ENCODE data around the gene PACRG. TPM values are rescaled to one million over a fixed set of nuclear protein-coding genes. Genes with fewer than 3 reads are reported as not detected.

The PACRG gene
- total RNA-seq, 1 donor from 2014 or later, result 1.1 TPM

DNA sequence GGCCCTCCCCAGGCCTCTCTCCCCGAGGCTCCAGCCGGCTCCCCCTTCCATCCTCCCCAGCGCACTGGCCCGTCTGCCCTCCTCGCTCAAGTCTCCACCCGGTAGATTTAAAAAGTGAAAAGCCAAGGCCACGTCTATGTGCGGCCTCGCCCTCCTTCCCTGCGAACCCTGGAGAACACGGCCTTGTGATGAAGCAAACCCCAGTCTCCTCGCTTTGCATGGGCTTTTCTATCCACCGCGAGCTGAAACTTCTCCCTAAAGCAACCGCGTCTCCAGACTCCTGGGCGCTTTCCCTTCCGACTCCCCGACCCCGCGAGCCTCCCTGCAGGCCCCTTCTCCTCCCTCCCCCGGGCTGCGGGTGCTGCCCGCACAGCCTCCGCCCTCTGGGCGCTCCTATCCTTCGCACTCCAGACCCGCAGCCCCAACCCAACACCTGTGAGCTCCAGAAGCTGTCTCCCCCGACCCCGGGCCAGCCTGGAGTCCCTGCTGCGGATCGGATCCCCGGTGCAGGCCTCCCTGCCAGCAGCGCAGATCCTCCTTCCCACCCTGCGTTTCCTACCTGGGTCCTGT, 421.6 kb downstream of the PACRG start:
- Mint-ChIP-seq H3K4me3 (ENCODE audit: unreplicated experiment) (no peak overlapping the region), H3K36me3 (ENCODE audit: low read depth) (no peaks in the 10 kb centered on the region), H3K4me1 (ENCODE audit: low read depth) (peaks cover 16% of the 10 kb centered on the region), H3K27ac (ENCODE audit: unreplicated experiment) (no peak overlapping the region), H3K9me3 (ENCODE audit: low read depth) (no peaks in the 10 kb centered on the region), H3K27me3 (ENCODE audit: low read depth) (no peaks in the 10 kb centered on the region)
- DNase-seq (ENCODE audit: low spot score), result no peak
- TF ChIP-seq, protein P1, sequence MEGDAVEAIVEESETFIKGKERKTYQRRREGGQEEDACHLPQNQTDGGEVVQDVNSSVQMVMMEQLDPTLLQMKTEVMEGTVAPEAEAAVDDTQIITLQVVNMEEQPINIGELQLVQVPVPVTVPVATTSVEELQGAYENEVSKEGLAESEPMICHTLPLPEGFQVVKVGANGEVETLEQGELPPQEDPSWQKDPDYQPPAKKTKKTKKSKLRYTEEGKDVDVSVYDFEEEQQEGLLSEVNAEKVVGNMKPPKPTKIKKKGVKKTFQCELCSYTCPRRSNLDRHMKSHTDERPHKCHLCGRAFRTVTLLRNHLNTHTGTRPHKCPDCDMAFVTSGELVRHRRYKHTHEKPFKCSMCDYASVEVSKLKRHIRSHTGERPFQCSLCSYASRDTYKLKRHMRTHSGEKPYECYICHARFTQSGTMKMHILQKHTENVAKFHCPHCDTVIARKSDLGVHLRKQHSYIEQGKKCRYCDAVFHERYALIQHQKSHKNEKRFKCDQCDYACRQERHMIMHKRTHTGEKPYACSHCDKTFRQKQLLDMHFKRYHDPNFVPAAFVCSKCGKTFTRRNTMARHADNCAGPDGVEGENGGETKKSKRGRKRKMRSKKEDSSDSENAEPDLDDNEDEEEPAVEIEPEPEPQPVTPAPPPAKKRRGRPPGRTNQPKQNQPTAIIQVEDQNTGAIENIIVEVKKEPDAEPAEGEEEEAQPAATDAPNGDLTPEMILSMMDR (IDR thresholded peaks at IDR 0.05), result no peak

DNA sequence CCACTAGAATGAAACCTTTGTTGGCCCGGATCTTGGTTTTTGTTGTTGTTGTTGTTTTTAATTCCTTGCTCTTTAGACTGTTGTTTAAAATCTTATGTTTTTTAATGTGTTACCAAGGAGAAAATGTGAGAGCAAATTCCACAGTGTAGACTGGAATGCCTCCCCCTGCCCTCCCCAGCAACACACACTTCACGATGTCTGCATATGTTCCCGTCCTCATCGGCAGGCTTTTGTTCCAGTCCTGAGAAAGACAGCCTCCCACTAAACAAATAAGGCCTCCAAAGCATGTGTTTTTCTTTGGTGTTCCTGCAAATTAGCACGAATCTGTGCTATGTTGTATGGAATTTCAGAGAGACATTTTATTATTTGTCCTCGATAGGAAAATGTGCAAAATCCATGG, 423.4 kb downstream of the PACRG start:
- H3K9me3 Mint-ChIP-seq (ENCODE audit: low read depth), result no peaks in the 10 kb centered on the region
- no peaks in the 10 kb centered on the region for H3K36me3 Mint-ChIP-seq (ENCODE audit: low read depth)
- peak overlapping the region; percentile 76 for H3K27ac Mint-ChIP-seq (ENCODE audit: unreplicated experiment)
- H3K4me3 Mint-ChIP-seq (ENCODE audit: unreplicated experiment), result peak overlapping the region; percentile 49
- no peak for DNase-seq (ENCODE audit: low spot score)
- H3K27me3 Mint-ChIP-seq (ENCODE audit: low read depth), result no peaks in the 10 kb centered on the region
- TF ChIP-seq, protein P1 (IDR thresholded peaks at IDR 0.05), result no peak
- H3K4me1 Mint-ChIP-seq (ENCODE audit: low read depth), result peaks cover 16% of the 10 kb centered on the region

DNA sequence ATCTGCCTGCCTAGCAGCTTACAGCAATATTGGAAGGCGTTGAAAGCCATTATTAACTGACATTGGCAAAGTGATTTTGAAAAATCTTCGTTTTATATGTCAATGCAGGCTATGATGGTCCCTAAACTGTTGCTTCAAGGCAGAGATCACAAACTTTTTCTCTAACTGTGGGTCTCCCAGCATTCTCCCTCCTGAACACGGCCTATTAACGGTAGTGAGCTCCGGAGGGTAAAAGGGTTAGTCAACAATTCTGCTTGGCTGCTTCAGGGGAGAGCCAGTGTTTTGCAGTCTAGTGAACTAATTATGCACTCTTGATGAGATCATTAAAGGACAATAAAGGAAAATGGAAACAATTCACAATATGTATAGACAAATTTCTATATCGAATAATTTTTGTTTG, 424.9 kb downstream of the PACRG start:
- Mint-ChIP-seq H3K9me3 (ENCODE audit: low read depth) (no peaks in the 10 kb centered on the region), H3K27me3 (ENCODE audit: low read depth) (no peaks in the 10 kb centered on the region), H3K4me3 (ENCODE audit: unreplicated experiment) (no peak overlapping the region), H3K4me1 (ENCODE audit: low read depth) (peaks cover 16% of the 10 kb centered on the region), H3K36me3 (ENCODE audit: low read depth) (no peaks in the 10 kb centered on the region), H3K27ac (ENCODE audit: unreplicated experiment) (no peak overlapping the region)
- no peak for DNase-seq (ENCODE audit: low spot score)
- TF ChIP-seq, protein P1 (IDR thresholded peaks at IDR 0.05), result no peak

DNA sequence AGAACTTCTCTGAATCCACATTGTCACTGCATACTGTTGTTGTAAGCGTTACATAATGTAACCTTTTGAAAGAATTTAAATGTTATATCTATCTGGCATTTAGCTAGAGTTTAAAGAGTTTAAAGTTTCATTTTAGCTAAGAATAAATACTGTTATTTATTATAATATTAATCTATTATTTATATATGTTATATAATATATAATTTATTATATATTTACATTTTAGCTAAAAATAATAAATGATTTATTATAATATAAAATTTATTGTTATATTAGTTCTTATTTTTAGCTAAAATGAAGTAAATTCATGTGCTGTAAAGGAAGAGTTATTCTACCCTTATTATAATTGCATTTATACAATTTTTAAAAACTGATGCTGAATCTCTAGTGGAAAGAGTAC, 431.3 kb downstream of the PACRG start:
- TF ChIP-seq, protein P1 (IDR thresholded peaks at IDR 0.05), result no peak

DNA sequence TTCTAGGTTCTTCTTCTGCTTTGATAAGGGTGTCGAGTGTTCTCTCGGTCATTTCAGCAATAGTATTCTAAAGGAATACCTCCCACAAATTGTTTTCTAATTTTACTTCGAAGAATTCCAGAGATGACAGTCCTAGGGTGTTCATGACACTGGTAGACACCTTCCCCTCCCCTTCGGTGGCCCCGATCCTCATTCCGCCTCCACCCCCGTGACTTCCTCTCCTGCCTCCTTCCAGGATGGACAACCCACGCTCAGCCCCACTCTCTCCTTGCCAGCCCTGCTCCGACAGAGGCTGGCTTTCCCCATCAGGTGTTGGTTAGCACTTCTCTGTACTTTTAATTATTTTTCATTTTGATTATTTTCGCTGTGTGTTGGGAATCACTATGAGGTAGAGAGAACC, 431.9 kb downstream of the PACRG start:
- TF ChIP-seq, protein P1 (IDR thresholded peaks at IDR 0.05), result no peak
- Mint-ChIP-seq H3K36me3 (ENCODE audit: low read depth) (no peaks in the 10 kb centered on the region), H3K27ac (ENCODE audit: unreplicated experiment) (no peak overlapping the region), H3K9me3 (ENCODE audit: low read depth) (no peaks in the 10 kb centered on the region), H3K4me1 (ENCODE audit: low read depth) (no peaks in the 10 kb centered on the region), H3K4me3 (ENCODE audit: unreplicated experiment) (no peak overlapping the region), H3K27me3 (ENCODE audit: low read depth) (peaks cover 2% of the 10 kb centered on the region)
- DNase-seq (ENCODE audit: low spot score), result no peak

More for the DNA sequence above, 431.3 kb downstream of the PACRG start:
- DNase-seq (ENCODE audit: low spot score), result no peak
- Mint-ChIP-seq H3K9me3 (ENCODE audit: low read depth) (no peaks in the 10 kb centered on the region), H3K27ac (ENCODE audit: unreplicated experiment) (no peak overlapping the region), H3K27me3 (ENCODE audit: low read depth) (peaks cover 2% of the 10 kb centered on the region), H3K4me3 (ENCODE audit: unreplicated experiment) (no peak overlapping the region), H3K36me3 (ENCODE audit: low read depth) (no peaks in the 10 kb centered on the region), H3K4me1 (ENCODE audit: low read depth) (no peaks in the 10 kb centered on the region)
